Activated CD4-positive, CD25-positive, alpha-beta regulatory T cell treated with anti-CD3 and anti-CD28 coated beads, Interleukin-2, amount 50 U/mL, for 16 hours (primary cell): ENCODE measurements around the gene OR6A2.
"Not testable (repeated sequence)": the region's sequence is repeated elsewhere in the genome, so short reads cannot be mapped to it uniquely, and the experiment has no call there.

Source experiments
- DNase-seq: peaks from one replicate; pipeline ENCODE4 v3.0.0-alpha.2; 2020; ENCODE audit warnings: low read depth, low spot score

OR6A2 gene

GRCh38 chr11:6799402-6799801, at the start of gene OR6A2:
OR6A2 (minus strand) TSS chr11:6799689; CDS start chr11:6795708, 3,981 bp downstream.
- DNase-seq = no peak

- DNase-seq = no peak
Observed at GRCh38 chr11:6845383-6845782, 45.9 kb upstream of the OR6A2 start, which contains the start of gene OR10A5. OR10A5 (plus strand) TSS chr11:6845683; CDS start chr11:6845683, 0 bp downstream.

- no peak for DNase-seq
Observed at GRCh38 chr11:6844356-6844755, 44.9 kb upstream of the OR6A2 start.

- DNase-seq = no peak
Observed at GRCh38 chr11:6843670-6844069, 44.2 kb upstream of the OR6A2 start.

GRCh38 chr11:6841694-6842093, 42.2 kb upstream of the OR6A2 start:
- no peak for DNase-seq

- no peak for DNase-seq
Observed at GRCh38 chr11:6834021-6834420, 34.5 kb upstream of the OR6A2 start.

GRCh38 chr11:6833356-6833755, 33.9 kb upstream of the OR6A2 start:
- DNase-seq = no peak

- DNase-seq = no peak
Observed at GRCh38 chr11:6828103-6828502, 28.6 kb upstream of the OR6A2 start.

GRCh38 chr11:6825231-6825744, 25.8 kb upstream of the OR6A2 start:
- DNase-seq = no peak

- no peak for DNase-seq
Observed at GRCh38 chr11:6824136-6824823, 24.8 kb upstream of the OR6A2 start.

GRCh38 chr11:6818967-6819366, 19.5 kb upstream of the OR6A2 start:
- DNase-seq = no peak

GRCh38 chr11:6817694-6818093, 18.2 kb upstream of the OR6A2 start:
- DNase-seq = no peak

- no peak for DNase-seq
Observed at GRCh38 chr11:6813656-6814055, 14.2 kb upstream of the OR6A2 start.

GRCh38 chr11:6812390-6813005, 13.0 kb upstream of the OR6A2 start:
- DNase-seq = no peak

GRCh38 chr11:6801075-6801474, 1.6 kb upstream of the OR6A2 start:
- DNase-seq = not testable (repeated sequence)

- DNase-seq = no peak
Observed at GRCh38 chr11:6794639-6795038, 4.8 kb downstream of the OR6A2 start.

GRCh38 chr11:6790546-6790945, 8.9 kb downstream of the OR6A2 start:
- no peak for DNase-seq

- DNase-seq = no peak
Observed at GRCh38 chr11:6782720-6783119, 16.8 kb downstream of the OR6A2 start, which contains the start of gene OR2AG1. OR2AG1 (plus strand) TSS chr11:6783020; CDS start chr11:6785038, 2,018 bp downstream.

GRCh38 chr11:6780829-6781228, 18.7 kb downstream of the OR6A2 start:
- no peak for DNase-seq

- no peak for DNase-seq
Observed at GRCh38 chr11:6778518-6778917, 21.0 kb downstream of the OR6A2 start.

- no peak for DNase-seq
Observed at GRCh38 chr11:6771926-6772893, 27.3 kb downstream of the OR6A2 start, which contains the start of gene OR2AG2. OR2AG2 (minus strand) TSS chr11:6771976; CDS start chr11:6768957, 3,019 bp downstream.
